Endothelial cell of umbilical vein (primary cell): ENCODE data around the gene GTF2F1. TPM values are rescaled to one million over a fixed set of nuclear protein-coding genes. Genes with fewer than 3 reads are reported as not detected.
A peak's percentile ranks its signal among the peaks of the same experiment; 100 is the strongest.

Source experiments
- BruUV-seq: library from RNA; stranded (reverse); fragments of 400-500 nt; replicated peaks from 2 replicates; lab custom pipeline; 2021; lab: Mats Ljungman, UMichigan
- CTCF ChIA-PET: fragments of 300-600, 350-600 bp; sonication (Branson Sonifier 250); formaldehyde crosslinking; loops from one replicate; lab custom pipeline; 2021; ENCODE audit warnings: antibody characterized with exemption, inconsistent platforms; lab: Charles Lee
- POLR2A ChIA-PET: fragments of 300-600, 350-600 bp; sonication (Branson Sonifier 250); formaldehyde crosslinking; loops from one replicate; lab custom pipeline; 2021; ENCODE audit warnings: antibody characterized with exemption, inconsistent platforms; lab: Charles Lee
- DNase-seq: peaks from one replicate; pipeline ENCODE4 v3.0.0-alpha.2; 2011; ENCODE audit warnings: low read depth, low spot score
- FAIRE-seq: peaks from 2 replicates; lab custom pipeline; 2011; peaks lifted over from hg19 to GRCh38; lab: Jason Lieb, UNC
- H2AFZ ChIP-seq: 2 replicates; pipeline ENCODE4 v1.6.0; 2012; ENCODE audit warnings: low read depth, low read length, control low read depth, inconsistent platforms
- H3K27ac ChIP-seq: 2 replicates; pipeline ENCODE4 v1.5.1; 2011; ENCODE audit warnings: low read depth, mild to moderate bottlenecking, control low read depth, low read length, moderate library complexity; ENCODE audit not compliant: insufficient read depth
- H3K27me3 ChIP-seq, 2 experiments: 2 replicates each; pipeline versions ENCODE4 v1.6.0 to v1.6.1; 2011; ENCODE audit warnings: low read length in 2 of 2, mixed read lengths in 1 of 2; ENCODE audit not compliant: control insufficient read depth in 2 of 2, insufficient read depth in 2 of 2
- H3K36me3 ChIP-seq, 2 experiments: 2 replicates in 1 of 2; 3 replicates in 1 of 2; pipeline ENCODE4 v1.5.1; 2011; ENCODE audit warnings: low read length in 2 of 2, mild to moderate bottlenecking in 1 of 2, moderate library complexity in 1 of 2; ENCODE audit not compliant: control insufficient read depth in 2 of 2, insufficient read depth in 2 of 2; ENCODE audit errors: extremely low read depth in 1 of 2
- H3K4me1 ChIP-seq: 3 replicates; pipeline ENCODE4 v1.5.1; 2011; ENCODE audit warnings: mild to moderate bottlenecking, low read length; ENCODE audit not compliant: control insufficient read depth, insufficient read depth; ENCODE audit errors: extremely low read depth
- H3K4me2 ChIP-seq: 2 replicates; pipeline ENCODE4 v1.6.1; 2011; ENCODE audit warnings: low read length, control low read depth, mixed read lengths; ENCODE audit not compliant: insufficient read depth
- H3K4me3 ChIP-seq, 3 experiments: fragments of 200-600 bp in 1 of 3; sonication (generic), shearing (Covaris generic) in 1 of 3; replicated peaks in 1 of 3; 2 replicates each; pipeline ENCODE4 v1.5.1; 2011 to 2016; ENCODE audit warnings: control low read depth in 3 of 3, low read length in 3 of 3, mild to moderate bottlenecking in 2 of 3, inconsistent platforms in 1 of 3, low read depth in 1 of 3, moderate library complexity in 1 of 3; ENCODE audit not compliant: insufficient read depth in 1 of 3
- H3K79me2 ChIP-seq: 2 replicates; pipeline ENCODE4 v1.6.0; 2012; ENCODE audit warnings: low read length, inconsistent platforms; ENCODE audit not compliant: control insufficient read depth, insufficient read depth
- H3K9ac ChIP-seq: replicated peaks from 2 replicates; pipeline ENCODE3; 2011; ENCODE audit warnings: low read length, control low read depth; ENCODE audit not compliant: insufficient read depth; ENCODE audit errors: extremely low read depth
- H3K9me1 ChIP-seq: replicated peaks from 3 replicates; pipeline ENCODE4 v1.6.0; 2011; ENCODE audit warnings: mild to moderate bottlenecking, low read length; ENCODE audit not compliant: control insufficient read depth, insufficient read depth; ENCODE audit errors: extremely low read depth
- H3K9me3 ChIP-seq: replicated peaks from 2 replicates; pipeline ENCODE4 v1.5.1; 2012; ENCODE audit warnings: low read length, inconsistent platforms; ENCODE audit not compliant: control insufficient read depth, insufficient read depth
- H4K20me1 ChIP-seq: replicated peaks from 2 replicates; pipeline ENCODE3; 2011; ENCODE audit warnings: mild to moderate bottlenecking, low read length; ENCODE audit not compliant: control insufficient read depth, insufficient read depth; ENCODE audit errors: extremely low read depth
- EZH2 ChIP-seq: IDR thresholded peaks from 2 replicates; pipeline ENCODE4 v1.6.1; 2012; ENCODE audit warnings: borderline replicate concordance, low read depth, mild to moderate bottlenecking, moderate library complexity, low read length, inconsistent platforms; ENCODE audit not compliant: severe bottlenecking
- FOS ChIP-seq: IDR thresholded peaks from 2 replicates; pipeline ENCODE4 v1.6.1; 2011; ENCODE audit warnings: mild to moderate bottlenecking, low read length, moderate library complexity, borderline replicate concordance; ENCODE audit not compliant: insufficient read depth
- GATA2 ChIP-seq: IDR thresholded peaks from 2 replicates; pipeline ENCODE4 v1.7.0; 2011; ENCODE audit warnings: low read depth, mild to moderate bottlenecking, moderate library complexity, mixed read lengths, low read length; ENCODE audit not compliant: insufficient read length, insufficient read depth
- JUN ChIP-seq: IDR thresholded peaks from 2 replicates; pipeline ENCODE4 v1.6.1; 2011; ENCODE audit warnings: borderline replicate concordance, low read depth; ENCODE audit not compliant: insufficient read length, insufficient read depth
- MAX ChIP-seq: IDR thresholded peaks from 2 replicates; pipeline ENCODE4 v1.6.1; 2011; ENCODE audit not compliant: insufficient read depth, insufficient read length
- MYC ChIP-seq: IDR thresholded peaks from one replicate; pipeline ENCODE4 v1.6.1; 2011; ENCODE audit warnings: mild to moderate bottlenecking, low read depth, low read length
- POLR2A ChIP-seq: IDR thresholded peaks from 2 replicates; pipeline ENCODE4 v1.6.1; 2012; ENCODE audit warnings: low read depth, mild to moderate bottlenecking, control low read depth, low read length
- POLR2AphosphoS5 ChIP-seq: IDR thresholded peaks from 2 replicates; pipeline ENCODE4 v1.6.1; 2012; ENCODE audit warnings: low read depth, mild to moderate bottlenecking, control low read depth, low read length, moderate library complexity; ENCODE audit not compliant: insufficient read depth
- dilution Hi-C: fragments of 300-500 bp; cut with MboI; formaldehyde crosslinking; loops from one replicate; pipeline ENCODE4 v1.15.0; 2019; ENCODE audit warnings: low sequenced_read_pairs; ENCODE audit not compliant: extremely low pct_ligation_motif_present
- intact Hi-C: fragments of 100-400 bp; cut with micrococcal nuclease; formaldehyde crosslinking; loops from one replicate; pipeline ENCODE4 v1.10.0; 2022
- polyA plus RNA-seq, 4 experiments: library from polyadenylated mRNA; depleted of rRNA in 3 of 4; stranded (reverse) in 3 of 4; unstranded in 1 of 4; fragments of >200 nt; gene quantifications; 2 replicates each; pipeline versions ENCODE4 v1.2.1 to v1.2.3, GENCODE V29; 2011 to 2012; ENCODE audit warnings: missing spikeins in 1 of 4
- total RNA-seq: library from RNA; stranded (reverse); gene quantifications from 2 replicates; pipeline ENCODE4 v1.2.3, GENCODE V29; 2021
- TF ChIP-seq, protein P1 (sequence below), 2 donors: IDR thresholded peaks; 1 replicate in 1 of 2; 2 replicates in 1 of 2; pipeline ENCODE4 v1.5.1; 2011; ENCODE audit warnings: low read length in 2 of 2, mild to moderate bottlenecking in 2 of 2, moderate library complexity in 2 of 2, control low read depth in 1 of 2, inconsistent platforms in 1 of 2, low read depth in 1 of 2; ENCODE audit not compliant: insufficient read depth in 1 of 2; ENCODE audit errors: extremely low read depth in 1 of 2

The GTF2F1 gene
- total and polyA plus RNA-seq, 2 donors (not counting 3 experiments of a cell fraction or from before 2014, with no cell fraction given): 44.8 to 56.4 TPM

DNA sequence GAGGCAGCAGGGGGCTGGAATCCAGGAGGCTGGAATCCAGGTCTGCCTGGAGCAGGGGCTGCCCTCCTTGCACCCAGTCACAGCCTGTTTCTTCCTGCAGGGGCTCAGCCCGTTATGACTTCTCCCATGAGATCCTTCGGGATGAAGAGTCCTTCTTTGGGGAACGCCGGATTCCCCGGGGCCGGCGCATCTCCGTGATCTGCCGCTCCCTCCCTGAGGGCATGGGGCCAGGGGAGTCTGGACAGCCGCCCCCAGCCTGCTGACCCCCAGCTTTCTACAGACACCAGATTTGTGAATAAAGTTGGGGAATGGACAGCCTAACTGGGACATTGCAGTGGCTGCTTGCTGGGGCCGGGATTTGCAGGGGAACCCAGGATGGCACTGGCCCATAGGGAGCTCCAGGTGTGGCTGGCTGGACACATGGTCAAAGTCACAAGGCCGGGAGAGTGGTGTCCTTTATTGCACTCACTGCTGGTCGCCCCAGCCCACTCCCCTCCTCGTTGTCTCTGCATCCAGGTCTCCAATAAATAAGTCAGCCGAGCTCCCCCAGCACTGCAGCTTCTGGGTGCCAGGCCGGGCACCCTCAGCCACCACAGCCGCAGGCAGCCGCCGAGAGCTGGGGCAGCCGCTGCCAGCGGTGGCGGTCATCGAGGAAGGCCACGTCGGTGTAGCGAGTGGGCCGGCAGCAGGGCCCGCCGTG lies 18.1 kb downstream of the GTF2F1 start:
- FAIRE-seq: no peak
- intact Hi-C loops: loop anchor here (5.0 kb wide), 1 partner anchor 362 kb away; the partner anchor contains the start of genes GPR108 and TRIP10

More for the DNA sequence above, 18.1 kb downstream of the GTF2F1 start:
- Histone ChIP-seq H3K27ac (no peak overlapping the region), H2AFZ (no peak overlapping the region), H3K4me2 (no peak overlapping the region), H3K36me3 (peaks cover 0 to 6% of the 10 kb centered on the region in 2 experiments), H3K4me3 (no peak overlapping the region), H3K9me1 (no peaks in the 10 kb centered on the region), H3K9ac (no peak overlapping the region), H3K27me3 (no peaks in the 10 kb centered on the region), H3K9me3 (no peaks in the 10 kb centered on the region), H3K79me2 (no peaks in the 10 kb centered on the region), H4K20me1 (no peaks in the 10 kb centered on the region), H3K4me1 (peaks cover 2% of the 10 kb centered on the region)
- dilution Hi-C loops: no loop called here
- POLR2A ChIA-PET: interaction anchor here (0.5 kb wide), 1 partner anchor 33 kb away, joined by 6 read pairs; no protein-coding TSS in a partner anchor
- TF ChIP-seq MAX: no peak
- TF ChIP-seq JUN: no peak
- TF ChIP-seq EZH2: no peak
- TF ChIP-seq, protein P1, sequence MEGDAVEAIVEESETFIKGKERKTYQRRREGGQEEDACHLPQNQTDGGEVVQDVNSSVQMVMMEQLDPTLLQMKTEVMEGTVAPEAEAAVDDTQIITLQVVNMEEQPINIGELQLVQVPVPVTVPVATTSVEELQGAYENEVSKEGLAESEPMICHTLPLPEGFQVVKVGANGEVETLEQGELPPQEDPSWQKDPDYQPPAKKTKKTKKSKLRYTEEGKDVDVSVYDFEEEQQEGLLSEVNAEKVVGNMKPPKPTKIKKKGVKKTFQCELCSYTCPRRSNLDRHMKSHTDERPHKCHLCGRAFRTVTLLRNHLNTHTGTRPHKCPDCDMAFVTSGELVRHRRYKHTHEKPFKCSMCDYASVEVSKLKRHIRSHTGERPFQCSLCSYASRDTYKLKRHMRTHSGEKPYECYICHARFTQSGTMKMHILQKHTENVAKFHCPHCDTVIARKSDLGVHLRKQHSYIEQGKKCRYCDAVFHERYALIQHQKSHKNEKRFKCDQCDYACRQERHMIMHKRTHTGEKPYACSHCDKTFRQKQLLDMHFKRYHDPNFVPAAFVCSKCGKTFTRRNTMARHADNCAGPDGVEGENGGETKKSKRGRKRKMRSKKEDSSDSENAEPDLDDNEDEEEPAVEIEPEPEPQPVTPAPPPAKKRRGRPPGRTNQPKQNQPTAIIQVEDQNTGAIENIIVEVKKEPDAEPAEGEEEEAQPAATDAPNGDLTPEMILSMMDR (IDR thresholded peaks at IDR 0.05; ENCODE audit: extremely low read depth in 1 of 2, insufficient read depth in 1 of 2, low read depth in 1 of 2, low read length in 2 of 2): no peak
- no peak for TF ChIP-seq GATA2
- TF ChIP-seq POLR2AphosphoS5: no peak
- TF ChIP-seq FOS: no peak
- TF ChIP-seq POLR2A: no peak
- TF ChIP-seq MYC: no peak
- BruUV-seq: TSS peak; percentile 36
- no peak for DNase-seq
- CTCF ChIA-PET: no interaction called here
